NT2/D1 (cell line): ENCODE measurements around the gene USP3.

Experiments used
- SUZ12 ChIP-seq: IDR thresholded peaks from 2 replicates; pipeline ENCODE4 v1.6.1; 2011; ENCODE audit not compliant: insufficient read length, insufficient read depth; ENCODE audit errors: extremely low read depth
- YY1 ChIP-seq: IDR thresholded peaks from 2 replicates; pipeline ENCODE4 v1.6.1; 2011; ENCODE audit not compliant: insufficient read length, insufficient read depth
- ZNF274 ChIP-seq: IDR thresholded peaks from 2 replicates; pipeline ENCODE4 v1.6.1; 2011; ENCODE audit warnings: mild to moderate bottlenecking, low read depth, low read length

DNA sequence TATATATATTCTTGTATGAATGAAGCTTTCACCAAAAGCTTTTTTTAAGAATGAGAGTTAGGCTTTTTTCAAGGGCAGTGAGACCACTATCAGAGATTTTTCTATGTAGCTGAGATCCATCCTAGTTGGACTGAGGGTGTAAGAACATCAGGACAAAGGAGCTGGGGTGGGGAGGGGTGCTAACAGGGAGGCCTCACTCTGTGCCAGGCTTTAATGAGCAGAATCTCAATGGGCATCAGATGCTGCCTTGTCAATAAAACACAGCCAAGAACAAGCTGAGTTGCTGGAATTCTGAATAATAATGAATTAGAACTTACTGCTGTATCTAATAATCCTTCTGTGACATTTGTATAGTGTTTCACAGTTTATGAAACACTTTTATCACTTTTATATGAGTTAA lies 41.4 kb upstream of the USP3 start:
- TF ChIP-seq YY1: no peak
- no peak for TF ChIP-seq ZNF274
- TF ChIP-seq SUZ12: no peak
